PFSK-1 (cell line): ENCODE results near the gene TEAD3.

Experiments used
- FOXP2 ChIP-seq: optimal IDR thresholded peaks from 2 replicates; pipeline ENCODE3; 2011; ENCODE audit warnings: borderline replicate concordance, control low read depth, inconsistent platforms; ENCODE audit not compliant: insufficient read depth; ENCODE audit errors: extremely low read length, extremely low read depth
- POLR2AphosphoS5 ChIP-seq: IDR thresholded peaks from 2 replicates; pipeline ENCODE4 v1.6.1; 2012; ENCODE audit warnings: low read depth, mild to moderate bottlenecking, control low read depth, low read length, moderate library complexity
- SIN3A ChIP-seq: IDR thresholded peaks from 2 replicates; pipeline ENCODE4 v1.6.1; 2012; ENCODE audit warnings: mild to moderate bottlenecking, low read length, moderate library complexity, borderline replicate concordance; ENCODE audit not compliant: insufficient read depth
- TAF1 ChIP-seq: IDR thresholded peaks from 2 replicates; pipeline ENCODE4 v1.6.1; 2012; ENCODE audit warnings: low read length, control low read depth, borderline replicate concordance; ENCODE audit not compliant: insufficient read depth
- TF ChIP-seq, protein P1 (sequence below), 2 experiments: IDR thresholded peaks; 2 replicates each; pipeline versions ENCODE4 v1.6.1 to v1.8.0; 2011 to 2012; ENCODE audit warnings: low read depth in 2 of 2, low read length in 2 of 2, control low read depth in 1 of 2, inconsistent platforms in 1 of 2, mild to moderate bottlenecking in 1 of 2, moderate library complexity in 1 of 2; ENCODE audit not compliant: insufficient read depth in 1 of 2

Gene TEAD3

GRCh38 chr6:35443341-35444030 lies 53.4 kb downstream of the TEAD3 start:
- TF ChIP-seq SIN3A (no peak), POLR2AphosphoS5 (no peak), TAF1 (no peak), FOXP2 (no peak)
- TF ChIP-seq, protein P1, sequence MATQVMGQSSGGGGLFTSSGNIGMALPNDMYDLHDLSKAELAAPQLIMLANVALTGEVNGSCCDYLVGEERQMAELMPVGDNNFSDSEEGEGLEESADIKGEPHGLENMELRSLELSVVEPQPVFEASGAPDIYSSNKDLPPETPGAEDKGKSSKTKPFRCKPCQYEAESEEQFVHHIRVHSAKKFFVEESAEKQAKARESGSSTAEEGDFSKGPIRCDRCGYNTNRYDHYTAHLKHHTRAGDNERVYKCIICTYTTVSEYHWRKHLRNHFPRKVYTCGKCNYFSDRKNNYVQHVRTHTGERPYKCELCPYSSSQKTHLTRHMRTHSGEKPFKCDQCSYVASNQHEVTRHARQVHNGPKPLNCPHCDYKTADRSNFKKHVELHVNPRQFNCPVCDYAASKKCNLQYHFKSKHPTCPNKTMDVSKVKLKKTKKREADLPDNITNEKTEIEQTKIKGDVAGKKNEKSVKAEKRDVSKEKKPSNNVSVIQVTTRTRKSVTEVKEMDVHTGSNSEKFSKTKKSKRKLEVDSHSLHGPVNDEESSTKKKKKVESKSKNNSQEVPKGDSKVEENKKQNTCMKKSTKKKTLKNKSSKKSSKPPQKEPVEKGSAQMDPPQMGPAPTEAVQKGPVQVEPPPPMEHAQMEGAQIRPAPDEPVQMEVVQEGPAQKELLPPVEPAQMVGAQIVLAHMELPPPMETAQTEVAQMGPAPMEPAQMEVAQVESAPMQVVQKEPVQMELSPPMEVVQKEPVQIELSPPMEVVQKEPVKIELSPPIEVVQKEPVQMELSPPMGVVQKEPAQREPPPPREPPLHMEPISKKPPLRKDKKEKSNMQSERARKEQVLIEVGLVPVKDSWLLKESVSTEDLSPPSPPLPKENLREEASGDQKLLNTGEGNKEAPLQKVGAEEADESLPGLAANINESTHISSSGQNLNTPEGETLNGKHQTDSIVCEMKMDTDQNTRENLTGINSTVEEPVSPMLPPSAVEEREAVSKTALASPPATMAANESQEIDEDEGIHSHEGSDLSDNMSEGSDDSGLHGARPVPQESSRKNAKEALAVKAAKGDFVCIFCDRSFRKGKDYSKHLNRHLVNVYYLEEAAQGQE (IDR thresholded peaks at IDR 0.05; ENCODE audit: insufficient read depth in 1 of 2, low read depth in 2 of 2, low read length in 2 of 2), result no peak

GRCh38 chr6:35442693-35443092 lies 54.2 kb downstream of the TEAD3 start:
- TF ChIP-seq POLR2AphosphoS5 (no peak), TAF1 (no peak), SIN3A (no peak), FOXP2 (no peak)
- TF ChIP-seq, protein P1 (IDR thresholded peaks at IDR 0.05; ENCODE audit: insufficient read depth in 1 of 2, low read depth in 2 of 2, low read length in 2 of 2), result no peak

DNA sequence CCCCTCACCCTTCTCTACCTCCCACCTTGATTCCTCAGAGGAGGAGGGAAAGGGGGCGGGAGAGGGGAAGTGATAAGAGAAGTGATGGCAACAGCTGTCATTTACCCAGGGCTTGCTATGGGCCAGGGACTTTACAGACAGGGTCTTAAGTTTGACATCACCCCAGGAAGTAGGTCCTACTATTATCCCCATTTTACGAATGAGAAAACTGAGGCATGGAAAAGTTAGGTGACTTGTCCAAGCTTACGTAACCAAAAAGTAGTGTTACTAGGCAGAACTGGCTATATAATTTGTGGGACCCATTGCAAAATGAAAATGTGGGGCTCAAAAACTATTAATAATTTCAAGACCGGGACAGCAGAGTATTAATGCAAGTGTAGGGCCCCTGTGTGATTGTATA lies 55.2 kb downstream of the TEAD3 start:
- TF ChIP-seq POLR2AphosphoS5 (no peak), FOXP2 (no peak), TAF1 (no peak), SIN3A (no peak)
- TF ChIP-seq, protein P1 (IDR thresholded peaks at IDR 0.05; ENCODE audit: insufficient read depth in 1 of 2, low read depth in 2 of 2, low read length in 2 of 2), result no peak

DNA sequence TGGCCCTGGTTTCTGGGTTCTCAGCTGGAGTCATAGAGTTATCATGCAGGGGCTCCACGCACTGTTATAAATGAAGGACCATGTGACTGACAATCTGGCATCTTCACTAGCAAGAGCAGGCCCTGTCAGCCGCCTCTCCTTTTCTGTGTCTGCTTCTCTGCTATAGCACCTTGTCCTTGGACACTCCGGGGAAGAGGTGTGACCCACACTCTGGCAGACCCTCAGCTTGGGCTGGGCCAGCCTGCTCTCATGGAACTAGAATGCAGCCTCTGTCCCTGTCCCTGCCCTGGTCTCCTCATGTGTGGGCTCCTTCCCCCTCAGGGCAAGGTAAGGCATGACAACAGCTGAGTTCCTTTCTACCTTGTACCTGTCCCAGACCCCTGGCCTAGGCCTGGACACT lies 55.7 kb downstream of the TEAD3 start:
- TF ChIP-seq, protein P1 (IDR thresholded peaks at IDR 0.05; ENCODE audit: insufficient read depth in 1 of 2, low read depth in 2 of 2, low read length in 2 of 2), result no peak
- TF ChIP-seq POLR2AphosphoS5, result no peak
- no peak for TF ChIP-seq TAF1
- no peak for TF ChIP-seq SIN3A
- no peak for TF ChIP-seq FOXP2
